ENCODE results near the gene ROS1.
A peak's percentile ranks its signal among the peaks of the same experiment; 100 is the strongest.

Gene ROS1

GRCh38 chr6:117371492-117371891 is 54.2 kb downstream of the ROS1 start:
- H3K4me3 ChIP-seq (ENCODE audit: low read depth, low read length) = no peak overlapping the region
- TF ChIP-seq MAX (IDR thresholded peaks at IDR 0.05; ENCODE audit: low read depth, low read length) (no peak), CTCF (IDR thresholded peaks at IDR 0.05; ENCODE audit: low read depth, low read length) (no peak), POLR2A (IDR thresholded peaks at IDR 0.05; ENCODE audit: extremely low read depth, insufficient read length) (no peak), MYC (IDR thresholded peaks at IDR 0.05; ENCODE audit: low read depth, low read length) (no peak)
- DNase-seq (ENCODE audit: low read depth) = no peak

GRCh38 chr6:117359581-117359980 is 66.2 kb downstream of the ROS1 start:
- no peak overlapping the region for H3K4me3 ChIP-seq (ENCODE audit: low read depth, low read length)
- peak; percentile 38 for DNase-seq (ENCODE audit: low read depth)
- TF ChIP-seq CTCF (IDR thresholded peaks at IDR 0.05; ENCODE audit: low read depth, low read length) (no peak), POLR2A (IDR thresholded peaks at IDR 0.05; ENCODE audit: extremely low read depth, insufficient read length) (no peak), MYC (IDR thresholded peaks at IDR 0.05; ENCODE audit: low read depth, low read length) (no peak), MAX (IDR thresholded peaks at IDR 0.05; ENCODE audit: low read depth, low read length) (no peak)

- DNase-seq (ENCODE audit: low read depth) = peak; percentile 15
- no peak overlapping the region for H3K4me3 ChIP-seq (ENCODE audit: low read depth, low read length)
- TF ChIP-seq MAX (IDR thresholded peaks at IDR 0.05; ENCODE audit: low read depth, low read length) (no peak), MYC (IDR thresholded peaks at IDR 0.05; ENCODE audit: low read depth, low read length) (no peak), CTCF (IDR thresholded peaks at IDR 0.05; ENCODE audit: low read depth, low read length) (no peak), POLR2A (IDR thresholded peaks at IDR 0.05; ENCODE audit: extremely low read depth, insufficient read length) (no peak)
Measured at GRCh38 chr6:117354671-117355070, 71.1 kb downstream of the ROS1 start.

GRCh38 chr6:117352466-117353081 is 73.2 kb downstream of the ROS1 start:
- no peak overlapping the region for H3K4me3 ChIP-seq (ENCODE audit: low read depth, low read length)
- no peak for TF ChIP-seq MAX (IDR thresholded peaks at IDR 0.05; ENCODE audit: low read depth, low read length)
- TF ChIP-seq CTCF (IDR thresholded peaks at IDR 0.05; ENCODE audit: low read depth, low read length) = peak; percentile 31
- DNase-seq (ENCODE audit: low read depth) = peak; percentile 20

- DNase-seq (ENCODE audit: low read depth) = no peak
- no peak for TF ChIP-seq MAX (IDR thresholded peaks at IDR 0.05; ENCODE audit: low read depth, low read length)
- TF ChIP-seq POLR2A (IDR thresholded peaks at IDR 0.05; ENCODE audit: extremely low read depth, insufficient read length) = no peak
- H3K4me3 ChIP-seq (ENCODE audit: low read depth, low read length) = no peak overlapping the region
Measured at GRCh38 chr6:117351521-117351920, 74.2 kb downstream of the ROS1 start.

GRCh38 chr6:117346142-117346930 is 79.4 kb downstream of the ROS1 start:
- no peak for TF ChIP-seq CTCF (IDR thresholded peaks at IDR 0.05; ENCODE audit: low read depth, low read length)
- TF ChIP-seq POLR2A (IDR thresholded peaks at IDR 0.05; ENCODE audit: extremely low read depth, insufficient read length) = no peak
- no peak for TF ChIP-seq MYC (IDR thresholded peaks at IDR 0.05; ENCODE audit: low read depth, low read length)
- no peak for TF ChIP-seq MAX (IDR thresholded peaks at IDR 0.05; ENCODE audit: low read depth, low read length)
- H3K4me3 ChIP-seq (ENCODE audit: low read depth, low read length) = no peak overlapping the region
- DNase-seq (ENCODE audit: low read depth) = peak; percentile 27

All from NB4 (cell line).